Embryonic facial prominence (tissue), 1 donor: ENCODE data around the gene IL36RN.

ENCODE experiments used
- DNase-seq: peaks from one replicate; pipeline ENCODE4 v3.0.0-alpha.2; 2016; ENCODE audit errors: extremely low spot score

Gene IL36RN

GRCh38 chr2:113050921-113051895 lies 7.8 kb upstream of the IL36RN start:
- no peak for DNase-seq

- no peak for DNase-seq
Observed at GRCh38 chr2:113052396-113052917, 6.5 kb upstream of the IL36RN start, which contains the start of gene IL36B. IL36B (minus strand) TSS chr2:113052867.

- no peak for DNase-seq
Observed at GRCh38 chr2:113053666-113054065, 5.3 kb upstream of the IL36RN start.

- no peak for DNase-seq
Observed at GRCh38 chr2:113054066-113054465, 4.9 kb upstream of the IL36RN start.

- DNase-seq, result no peak
Observed at GRCh38 chr2:113056521-113056920, 2.5 kb upstream of the IL36RN start.

GRCh38 chr2:113057117-113057516 lies 1.9 kb upstream of the IL36RN start:
- no peak for DNase-seq

GRCh38 chr2:113058411-113058994 lies 495 bp upstream of the IL36RN start:
- DNase-seq, result peak; percentile 27

- no peak for DNase-seq
Observed at GRCh38 chr2:113060396-113060795, 1.4 kb downstream of the IL36RN start.

GRCh38 chr2:113060796-113061195 lies 1.8 kb downstream of the IL36RN start:
- no peak for DNase-seq

- DNase-seq, result no peak
Observed at GRCh38 chr2:113061241-113061640, 2.2 kb downstream of the IL36RN start.

- no peak for DNase-seq
Observed at GRCh38 chr2:113061896-113062770, 3.1 kb downstream of the IL36RN start.

- no peak for DNase-seq
Observed at GRCh38 chr2:113064281-113064680, 5.3 kb downstream of the IL36RN start.

GRCh38 chr2:113064898-113065297 lies 5.9 kb downstream of the IL36RN start:
- DNase-seq, result no peak

GRCh38 chr2:113067681-113068080 lies 8.7 kb downstream of the IL36RN start, which contains the start of gene IL1F10:
IL1F10 (plus strand) TSS chr2:113067970; CDS start chr2:113072739, 4,769 bp downstream.
- no peak for DNase-seq

- no peak for DNase-seq
Observed at GRCh38 chr2:113068249-113068648, 9.3 kb downstream of the IL36RN start.

- DNase-seq, result no peak
Observed at GRCh38 chr2:113068706-113069485, 9.9 kb downstream of the IL36RN start.

- no peak for DNase-seq
Observed at GRCh38 chr2:113069676-113070605, 10.9 kb downstream of the IL36RN start.

GRCh38 chr2:113070606-113070975 lies 11.6 kb downstream of the IL36RN start:
- no peak for DNase-seq

- DNase-seq, result no peak
Observed at GRCh38 chr2:113072584-113072983, 13.6 kb downstream of the IL36RN start.

- DNase-seq, result no peak
Observed at GRCh38 chr2:113073325-113073834, 14.4 kb downstream of the IL36RN start.
